IPS-NIHi7 (cell line): ENCODE measurements around the gene CBLN4.

Source experiments
- DNase-seq: peaks from one replicate; pipeline ENCODE4 v3.0.0; 2012; ENCODE audit warnings: mixed read lengths; ENCODE audit errors: extremely low spot score

Gene CBLN4

GRCh38 chr20:56005389-56005715, at the start of gene CBLN4:
Gene CBLN4, minus strand, starts transcription at chr20:56005519. Its CDS starts 1,348 bp downstream, at chr20:56004171.
- no peak for DNase-seq

DNA sequence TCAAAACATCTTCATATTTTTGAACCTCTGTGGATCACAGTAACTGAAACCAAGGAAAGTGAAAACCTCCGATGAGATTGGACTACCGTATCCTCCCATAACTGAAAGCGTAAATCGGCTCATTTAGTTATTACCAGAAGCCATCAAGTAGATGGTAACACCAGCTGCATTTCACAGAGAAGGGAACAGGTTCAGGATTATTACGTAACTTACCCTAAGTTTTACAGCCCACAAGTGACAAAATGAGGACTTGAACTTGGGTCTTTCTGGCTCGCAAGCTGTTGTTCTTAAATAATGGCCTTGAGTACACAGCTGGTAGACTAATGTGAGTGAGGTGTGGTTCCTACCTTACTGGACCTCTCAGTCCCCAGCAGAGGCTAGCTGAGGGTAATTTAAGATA, 37.9 kb upstream of the CBLN4 start:
- DNase-seq = no peak

DNA sequence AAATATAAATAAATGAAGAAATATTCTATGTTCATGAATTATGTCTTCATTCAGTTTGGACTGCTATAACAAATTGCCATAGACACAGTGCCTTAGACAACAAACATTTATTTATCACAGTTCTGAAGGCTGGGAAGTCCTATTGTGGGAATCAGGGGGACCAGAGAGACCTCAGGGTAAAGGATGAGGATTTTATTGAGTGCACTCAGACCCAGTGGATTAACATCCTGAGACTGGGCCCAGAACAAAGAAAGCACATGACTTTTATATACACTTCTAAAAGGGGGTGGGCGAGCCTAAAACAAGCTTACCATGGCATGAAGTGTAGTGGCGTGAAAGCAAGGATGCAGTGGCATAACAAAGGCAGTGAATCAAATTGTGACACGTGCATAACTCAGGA, 26.9 kb upstream of the CBLN4 start:
- no peak for DNase-seq

DNA sequence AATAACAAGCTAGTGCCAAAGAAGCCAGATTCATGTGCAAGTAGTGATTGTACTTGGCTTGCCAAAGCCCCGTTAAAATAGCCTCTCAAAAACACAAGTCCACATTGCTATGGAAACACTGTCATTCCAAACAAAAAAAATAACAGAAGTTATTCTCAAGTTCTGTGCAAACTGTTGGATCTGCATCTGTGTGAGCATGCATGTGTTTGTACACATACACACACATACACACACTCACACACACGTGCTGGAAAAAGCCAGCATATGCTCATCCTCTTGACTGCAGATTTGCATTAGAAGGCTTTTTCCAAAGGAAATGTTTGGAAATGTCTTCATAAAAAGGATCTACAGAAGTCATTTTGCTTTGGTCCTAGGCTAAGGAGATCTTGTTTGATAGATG, 13.4 kb upstream of the CBLN4 start:
- DNase-seq = no peak

DNA sequence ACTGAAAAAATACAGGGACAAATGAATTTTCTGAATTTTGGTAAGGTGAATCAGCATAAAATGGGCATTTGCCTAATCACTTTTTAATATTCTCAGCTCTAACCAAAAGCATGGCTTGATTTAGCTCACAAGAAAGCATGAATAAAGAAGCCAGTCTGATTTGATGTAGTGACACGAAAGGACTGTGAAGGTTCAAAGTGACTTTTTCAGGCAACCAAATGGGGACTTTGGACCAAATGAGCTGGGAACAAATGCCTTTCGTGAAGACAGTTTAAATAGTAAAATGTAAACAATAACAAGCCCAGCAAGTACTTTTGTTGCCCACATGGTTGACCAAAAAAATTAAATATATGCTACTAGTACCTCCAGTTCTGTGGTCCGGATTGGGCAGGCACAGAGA, 12.9 kb upstream of the CBLN4 start:
- DNase-seq = no peak

DNA sequence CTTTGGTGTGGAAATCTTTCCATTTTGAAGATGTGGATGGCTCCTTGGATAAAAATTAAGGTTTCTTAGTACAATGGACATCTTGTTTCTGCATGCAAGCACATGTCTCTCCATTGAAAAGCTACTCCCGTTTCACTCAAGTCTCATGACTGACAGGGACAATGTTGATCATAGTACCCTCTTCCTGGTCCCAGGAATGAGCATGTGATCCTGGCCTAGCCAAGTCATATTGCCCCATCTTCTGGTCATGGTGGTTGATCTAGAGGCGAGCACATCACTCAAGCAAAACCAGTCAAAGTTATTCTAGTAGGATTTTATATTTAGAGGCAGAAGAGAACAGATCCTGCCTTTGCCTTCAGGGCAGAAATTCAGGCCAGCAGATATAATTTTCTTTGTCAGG, 12.2 kb upstream of the CBLN4 start:
- no peak for DNase-seq

- DNase-seq = no peak
Observed at GRCh38 chr20:56014998-56015397, 9.7 kb upstream of the CBLN4 start.

GRCh38 chr20:56014151-56014550, 8.8 kb upstream of the CBLN4 start:
- DNase-seq = no peak

- DNase-seq = no peak
Observed at GRCh38 chr20:56004611-56005388, 519 bp downstream of the CBLN4 start.

GRCh38 chr20:56004007-56004406, 1.3 kb downstream of the CBLN4 start:
- DNase-seq = no peak

GRCh38 chr20:56002908-56003800, 2.2 kb downstream of the CBLN4 start:
- no peak for DNase-seq

GRCh38 chr20:56001890-56002289, 3.4 kb downstream of the CBLN4 start:
- DNase-seq = no peak

GRCh38 chr20:56001106-56001785, 4.1 kb downstream of the CBLN4 start:
- DNase-seq = no peak

GRCh38 chr20:55978550-55978949, 26.8 kb downstream of the CBLN4 start:
- no peak for DNase-seq

- DNase-seq = no peak
Observed at GRCh38 chr20:55977690-55978459, 27.4 kb downstream of the CBLN4 start.

DNA sequence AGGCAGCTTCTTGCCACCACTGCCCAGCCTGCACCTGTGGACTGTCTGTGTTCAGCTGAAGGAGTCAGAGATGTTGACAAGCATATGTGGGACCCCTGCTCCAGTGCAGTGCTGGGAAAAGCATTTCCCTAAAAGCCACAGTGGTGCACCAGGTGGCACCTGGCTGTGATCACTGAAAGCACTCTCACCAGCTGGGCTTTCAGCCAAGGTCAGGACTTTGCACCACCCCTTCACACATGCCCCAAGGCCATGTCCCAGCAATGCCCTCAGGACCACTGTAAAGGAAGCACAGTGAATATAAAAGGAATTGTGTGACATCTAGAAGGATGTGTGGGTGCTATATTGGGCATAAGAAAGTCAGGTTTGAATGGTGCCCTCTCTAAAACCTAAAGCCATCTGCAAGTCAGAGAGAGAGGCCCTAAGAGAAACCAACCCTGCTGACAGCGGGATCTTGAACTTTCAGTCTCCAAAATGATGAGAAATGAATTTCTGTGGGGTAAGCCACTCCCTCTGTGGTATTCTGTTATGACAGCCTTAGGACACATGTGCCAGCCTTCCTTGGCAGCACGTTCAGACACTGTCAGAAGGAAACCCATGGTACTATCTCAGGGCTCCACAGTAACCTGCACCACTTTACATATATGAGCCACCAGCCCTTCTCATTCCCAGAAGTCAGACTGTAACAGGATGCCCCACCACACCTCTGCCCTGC, 30.7 kb downstream of the CBLN4 start:
- no peak for DNase-seq

GRCh38 chr20:55964790-55965189, 40.5 kb downstream of the CBLN4 start:
- DNase-seq = no peak

GRCh38 chr20:55961376-55962330, 43.7 kb downstream of the CBLN4 start:
- DNase-seq = no peak

GRCh38 chr20:55953201-55953600, 52.1 kb downstream of the CBLN4 start:
- no peak for DNase-seq

- no peak for DNase-seq
Observed at GRCh38 chr20:55947701-55948100, 57.6 kb downstream of the CBLN4 start.
